CD4-positive, alpha-beta T cell (primary cell): Measurements from ENCODE around the gene SFPQ. TPM values are rescaled to one million over a fixed set of nuclear protein-coding genes. Genes with fewer than 3 reads are reported as not detected.
A peak's percentile ranks its signal among the peaks of the same experiment; 100 is the strongest.

Experiments used
- ATAC-seq: fragments of 200-7000 bp; cut with Tn5 transposase; one replicate; pipeline ENCODE4 v1.10.0; 2022; ENCODE audit warnings: mild to moderate bottlenecking; ENCODE audit not compliant: poor library complexity
- CTCF ChIA-PET: fragments of 350-600 bp; sonication (Branson Sonifier 250); formaldehyde crosslinking; loops from one replicate; lab custom pipeline; 2021; ENCODE audit warnings: antibody characterized with exemption, inconsistent platforms; lab: Charles Lee
- POLR2A ChIA-PET: fragments of 350-600 bp; sonication (Branson Sonifier 250); formaldehyde crosslinking; loops from one replicate; lab custom pipeline; 2021; ENCODE audit warnings: antibody characterized with exemption, inconsistent platforms; lab: Charles Lee
- DNase-seq, 14 experiments: peaks; one replicate each; pipeline ENCODE4 v3.0.0-alpha.2; 2013 to 2020; ENCODE audit warnings: mixed read lengths in 2 of 14
- H3K27ac ChIP-seq, 2 donors: one replicate each; pipeline versions ENCODE4 v1.5.1 to v1.7.0; 2013; ENCODE audit warnings: low read length in 2 of 2, low read depth in 1 of 2, mild to moderate bottlenecking in 1 of 2
- H3K27me3 ChIP-seq, 2 experiments: 1 replicate in 1 of 2; 2 replicates in 1 of 2; pipeline versions ENCODE4 v1.6.1 to v1.7.0; 2013; ENCODE audit warnings: low read length in 2 of 2, control low read depth in 1 of 2, mild to moderate bottlenecking in 1 of 2, moderate library complexity in 1 of 2; ENCODE audit not compliant: insufficient read depth in 2 of 2, control insufficient read depth in 1 of 2
- H3K36me3 ChIP-seq: one replicate; pipeline ENCODE4 v1.6.1; 2013; ENCODE audit warnings: low read length, control low read depth; ENCODE audit not compliant: insufficient read depth
- H3K4me1 ChIP-seq: one replicate; pipeline ENCODE4 v1.6.1; 2013; ENCODE audit warnings: low read length, control low read depth; ENCODE audit not compliant: insufficient read depth
- H3K4me3 ChIP-seq: one replicate; pipeline ENCODE4 v1.5.1; 2013; ENCODE audit warnings: mild to moderate bottlenecking, low read length, moderate library complexity
- H3K9me3 ChIP-seq, 2 experiments: 1 replicate in 1 of 2; 2 replicates in 1 of 2; pipeline versions ENCODE4 v1.6.1 to v1.7.0; 2013; ENCODE audit warnings: low read length in 2 of 2, mild to moderate bottlenecking in 2 of 2, control low read depth in 1 of 2, moderate library complexity in 1 of 2; ENCODE audit not compliant: control insufficient read depth in 1 of 2, insufficient read depth in 1 of 2
- H3K27ac Mint-ChIP-seq: one replicate; pipeline ENCODE4 v1.8.0; 2020; ENCODE audit warnings: mixed read lengths
- H3K27me3 Mint-ChIP-seq: one replicate; pipeline ENCODE4 v1.8.0; 2021; ENCODE audit warnings: mixed read lengths
- H3K36me3 Mint-ChIP-seq: one replicate; pipeline ENCODE4 v1.8.0; 2021; ENCODE audit warnings: low read depth, mixed read lengths
- H3K4me1 Mint-ChIP-seq: one replicate; pipeline ENCODE4 v1.8.0; 2021; ENCODE audit warnings: low read depth, mixed read lengths
- H3K4me3 Mint-ChIP-seq: one replicate; pipeline ENCODE4 v1.8.0; 2020; ENCODE audit warnings: mild to moderate bottlenecking, mixed read lengths
- H3K9me3 Mint-ChIP-seq: one replicate; pipeline ENCODE4 v1.8.0; 2020; ENCODE audit warnings: mixed read lengths
- CTCF ChIP-seq: fragments of 200-600 bp; IDR thresholded peaks from one replicate; pipeline ENCODE4 v1.8.0; 2022; ENCODE audit warnings: antibody characterized with exemption, mild to moderate bottlenecking
- intact Hi-C, 2 experiments: fragments of 100-400 bp; cut with DNase I in 1 of 2; cut with micrococcal nuclease in 1 of 2; formaldehyde crosslinking; loops; one replicate each; pipeline versions ENCODE4 v1.15.1 to v1.9.0; 2023 to 2025; cut with DNase I, micrococcal nuclease
- total RNA-seq, 174 experiments: library from RNA in 2 of 174; stranded (reverse) in 2 of 174; gene quantifications; one replicate each; pipeline ENCODE4 v1.2.3 and lab custom pipeline; 2021 to 2026

Gene SFPQ
- total RNA-seq, 2 experiments from 2014 or later: 766 to 767 TPM

- peaks cover 46% of the 10 kb centered on the region for H3K4me1 ChIP-seq
- peak overlapping the region; percentile 92 for H3K4me3 Mint-ChIP-seq
- intact Hi-C loops: loop anchor here (2.0 to 10.0 kb wide), 7 partner anchors 109 to 573 kb away; partner anchors contain the start of genes CLSPN (in 1 of the 2), KIAA0319L (in 1 of the 2), NCDN (in 1 of the 2) and PSMB2 (in 1 of the 2)
- no peaks in the 10 kb centered on the region for H3K27me3 ChIP-seq
- TF ChIP-seq CTCF: no peak
- POLR2A ChIA-PET: interaction anchor here (0.8 to 1.1 kb wide), 3 partner anchors 10 to 113 kb away, joined by 3 to 6 read pairs (median 5); partner anchors contain the start of gene ZMYM1
- peaks cover 64% of the 10 kb centered on the region for H3K36me3 Mint-ChIP-seq
- no peaks in the 10 kb centered on the region for H3K27me3 Mint-ChIP-seq
- peaks cover 49% of the 10 kb centered on the region for H3K36me3 ChIP-seq
- no peaks in the 10 kb centered on the region for H3K9me3 ChIP-seq
- no peaks in the 10 kb centered on the region for H3K9me3 Mint-ChIP-seq
- CTCF ChIA-PET: no interaction called here
- H3K27ac Mint-ChIP-seq: peak overlapping the region; percentile 97
- peaks cover 68% of the 10 kb centered on the region for H3K4me1 Mint-ChIP-seq
- DNase-seq (no peak), ATAC-seq (no peak)
- peak overlapping the region; percentile 95 for H3K4me3 ChIP-seq
- H3K27ac ChIP-seq: peak overlapping the region in 1 of 2 donors; percentile 64
Measured at GRCh38 chr1:35191429-35192055, 1.4 kb downstream of the SFPQ start.

- Mint-ChIP-seq H3K4me1 (peaks cover 76% of the 10 kb centered on the region), H3K27me3 (no peaks in the 10 kb centered on the region), H3K27ac (peak overlapping the region; percentile 97), H3K9me3 (no peaks in the 10 kb centered on the region), H3K4me3 (peak overlapping the region; percentile 92), H3K36me3 (peaks cover 71% of the 10 kb centered on the region)
- Histone ChIP-seq H3K4me3 (peak overlapping the region; percentile 95), H3K27ac (no peak overlapping the region), H3K27me3 (no peaks in the 10 kb centered on the region), H3K9me3 (no peaks in the 10 kb centered on the region), H3K4me1 (peaks cover 52% of the 10 kb centered on the region), H3K36me3 (peaks cover 57% of the 10 kb centered on the region)
- POLR2A ChIA-PET: interaction anchor here (0.8 to 1.4 kb wide), 4 partner anchors 10 to 112 kb away, joined by 3 to 6 read pairs (median 4); partner anchors contain the start of gene ZMYM1
- CTCF ChIA-PET: no interaction called here
- intact Hi-C loops: loop anchor here (5.0 to 10.0 kb wide), 6 partner anchors 108 to 574 kb away; partner anchors contain the start of genes CLSPN (in 1 of the 2), KIAA0319L (in 1 of the 2), NCDN (in 1 of the 2) and SMIM12 (in 1 of the 2)
- DNase-seq (no peak), ATAC-seq (no peak)
- no peak for TF ChIP-seq CTCF
Measured at GRCh38 chr1:35190784-35191183, 2.2 kb downstream of the SFPQ start.

- no peak overlapping the region for H3K27ac ChIP-seq
- ATAC-seq (no peak), DNase-seq (no peak)
- H3K9me3 ChIP-seq: no peaks in the 10 kb centered on the region
- ChIA-PET CTCF (no interaction called here), POLR2A (interaction anchor here (0.8 to 1.2 kb wide), 3 partner anchors 13 to 79 kb away, joined by 3 to 4 read pairs (median 3); partner anchors contain the start of gene ZMYM4)
- no peaks in the 10 kb centered on the region for H3K27me3 ChIP-seq
- peaks cover 52% of the 10 kb centered on the region for H3K4me1 ChIP-seq
- no peak for TF ChIP-seq CTCF
- Mint-ChIP-seq H3K9me3 (no peaks in the 10 kb centered on the region), H3K36me3 (peaks cover 91% of the 10 kb centered on the region), H3K4me1 (peaks cover 91% of the 10 kb centered on the region), H3K27ac (peak overlapping the region; percentile 97), H3K27me3 (no peaks in the 10 kb centered on the region), H3K4me3 (peak overlapping the region; percentile 92)
- H3K4me3 ChIP-seq: no peak overlapping the region
- peaks cover 77% of the 10 kb centered on the region for H3K36me3 ChIP-seq
- intact Hi-C loops: no loop called here
Measured at GRCh38 chr1:35188578-35189392, 4.2 kb downstream of the SFPQ start.
